Astrocyte (in vitro differentiated cells and primary cell): Measurements from ENCODE around the gene CIITA.

Source experiments
- CTCF ChIP-seq: IDR thresholded peaks from 2 replicates; pipeline ENCODE4 v1.5.1; 2011; ENCODE audit warnings: low read depth, mild to moderate bottlenecking, inconsistent platforms, low read length, moderate library complexity; ENCODE audit not compliant: insufficient read depth
- EZH2 ChIP-seq: IDR thresholded peaks from 2 replicates; pipeline ENCODE4 v1.6.1; 2012; ENCODE audit warnings: mild to moderate bottlenecking, low read length, inconsistent platforms; ENCODE audit not compliant: insufficient read depth

GRCh38 chr16:10972108-10972818 lies 95.3 kb downstream of the CIITA start:
- TF ChIP-seq CTCF (no peak), EZH2 (no peak)
